Right renal cortex interstitium (tissue), 3 donors: ENCODE results near the gene RNF212. TPM values are rescaled to one million over a fixed set of nuclear protein-coding genes. Genes with fewer than 3 reads are reported as not detected.

Experiments
- DNase-seq, 3 donors: peaks; one replicate each; pipeline ENCODE4 v3.0.0-alpha.2; 2013; ENCODE audit warnings: low read depth in 3 of 3, low spot score in 2 of 3
- polyA plus RNA-seq, 3 donors: library from polyadenylated mRNA; unstranded; fragments of 120-200 nt; gene quantifications; one replicate each; pipeline ENCODE4 v1.2.1, GENCODE V29; 2013; ENCODE audit not compliant: insufficient read length in 3 of 3

RNF212 gene
- polyA plus RNA-seq, 3 donors: 11.3 to 14.9 (median 11.5) TPM

DNA sequence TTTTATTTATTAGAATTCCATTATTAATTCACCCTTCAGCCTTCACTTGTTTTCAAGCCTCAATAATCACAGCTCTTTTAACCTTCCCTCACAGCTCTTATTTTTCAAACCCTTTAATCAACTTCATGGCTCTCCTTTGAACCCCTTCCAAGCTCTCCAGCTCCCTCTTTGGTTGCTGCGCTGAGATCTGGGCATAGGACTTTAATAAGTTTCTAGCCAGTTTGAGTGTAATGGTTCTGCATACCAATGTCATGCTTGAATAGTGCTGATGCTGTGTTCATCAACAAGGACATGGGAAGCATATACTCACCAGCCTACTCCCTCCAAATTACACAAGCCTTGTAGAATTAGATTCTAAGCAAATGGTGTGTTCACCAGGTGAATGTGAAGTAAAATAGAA lies 3.5 kb upstream of the RNF212 start:
- DNase-seq: no peak

DNA sequence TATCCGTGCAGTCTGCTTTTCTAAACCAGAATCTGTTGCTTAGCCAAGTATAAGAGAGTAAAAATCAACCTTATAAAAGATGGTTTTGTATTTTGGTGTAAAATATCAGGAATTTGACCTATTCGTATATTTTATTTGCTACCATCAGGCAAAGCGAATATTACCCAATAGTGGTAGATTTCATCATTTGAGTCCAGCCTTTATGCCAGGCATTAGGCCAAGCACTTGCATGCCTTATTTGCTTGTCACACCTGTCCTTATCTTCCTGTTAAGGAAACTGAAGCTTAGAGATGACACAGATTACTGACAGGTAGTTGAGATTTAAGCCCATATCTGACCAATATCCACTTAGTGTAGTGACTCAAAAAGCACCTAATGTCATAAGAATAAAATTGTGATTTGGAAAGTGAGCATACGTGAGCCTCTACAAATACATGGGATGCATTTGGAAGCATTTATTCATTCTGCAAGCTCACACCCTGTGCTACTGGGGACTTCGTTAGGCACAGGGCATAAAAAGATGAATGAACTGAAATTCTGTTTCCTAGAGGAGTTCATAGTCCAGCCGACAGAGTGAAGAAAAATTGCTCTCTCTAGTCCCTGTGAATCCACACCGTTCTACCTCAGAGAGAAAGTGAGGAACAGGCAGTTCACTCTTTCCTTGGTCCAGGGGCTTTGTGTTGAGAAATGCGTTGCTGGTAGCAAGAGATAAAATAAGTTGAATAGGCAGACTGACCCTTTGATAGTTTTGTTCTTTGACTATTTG lies 2.3 kb upstream of the RNF212 start:
- no peak for DNase-seq

- no peak for DNase-seq
Measured at GRCh38 chr4:1112821-1113182, 562 bp downstream of the RNF212 start.

DNA sequence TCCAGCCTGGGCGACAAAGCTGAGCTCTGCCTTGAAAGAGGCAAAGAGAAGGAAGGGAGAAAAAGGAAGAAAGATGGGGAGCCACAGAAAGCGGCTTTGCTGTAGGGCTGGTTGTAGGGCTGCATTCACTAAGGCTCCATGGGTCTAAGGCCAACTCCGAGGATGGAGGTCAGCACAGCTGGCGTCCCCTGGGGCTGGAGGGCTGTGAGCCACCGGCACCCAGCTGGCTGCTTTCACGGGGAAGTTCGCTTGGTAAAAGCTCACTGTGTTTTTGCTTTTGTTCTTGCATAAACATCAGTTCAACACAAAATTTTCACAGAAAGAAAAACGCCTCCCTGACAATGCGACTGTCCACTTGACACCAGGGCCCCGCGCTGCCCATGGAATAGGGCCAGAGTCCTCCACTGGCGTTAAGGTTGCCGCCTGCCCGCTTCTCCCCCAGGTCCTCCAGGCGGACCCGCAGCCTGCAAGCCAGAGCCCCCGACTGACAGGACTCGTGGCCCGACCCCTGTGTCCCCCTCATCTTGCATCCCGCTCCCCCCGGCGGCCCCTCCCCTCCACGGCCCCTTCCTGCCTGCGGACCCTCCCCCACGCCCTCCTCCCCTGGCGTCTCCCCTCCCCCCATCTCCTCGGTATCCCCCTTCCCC lies 1.1 kb downstream of the RNF212 start:
- no peak for DNase-seq

DNA sequence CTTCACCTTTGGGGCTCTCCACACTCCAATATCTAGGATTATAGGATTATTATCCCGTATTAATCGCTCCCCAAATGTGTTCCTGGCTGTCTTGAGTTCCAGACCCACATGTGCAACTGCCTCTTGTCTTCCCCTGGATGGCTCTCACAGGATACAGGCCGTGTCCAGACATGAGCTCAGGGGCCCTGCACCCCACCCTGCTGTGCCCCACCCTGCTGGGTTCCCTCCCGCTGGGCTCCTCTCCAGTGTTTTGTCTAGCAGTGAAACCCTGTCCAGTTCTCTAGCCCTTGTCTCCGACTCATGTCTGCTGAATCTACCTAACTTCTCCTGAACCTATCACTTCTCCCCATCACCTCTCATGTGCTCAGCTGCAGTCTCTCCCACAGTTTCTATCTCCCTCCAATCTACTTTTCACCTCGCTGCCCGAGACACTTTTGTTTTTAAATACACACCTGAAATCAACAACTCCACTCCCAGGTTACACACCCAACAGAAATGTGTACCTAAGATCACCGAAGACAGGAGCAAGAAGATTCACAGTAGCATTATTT lies 2.0 kb downstream of the RNF212 start:
- no peak for DNase-seq

DNA sequence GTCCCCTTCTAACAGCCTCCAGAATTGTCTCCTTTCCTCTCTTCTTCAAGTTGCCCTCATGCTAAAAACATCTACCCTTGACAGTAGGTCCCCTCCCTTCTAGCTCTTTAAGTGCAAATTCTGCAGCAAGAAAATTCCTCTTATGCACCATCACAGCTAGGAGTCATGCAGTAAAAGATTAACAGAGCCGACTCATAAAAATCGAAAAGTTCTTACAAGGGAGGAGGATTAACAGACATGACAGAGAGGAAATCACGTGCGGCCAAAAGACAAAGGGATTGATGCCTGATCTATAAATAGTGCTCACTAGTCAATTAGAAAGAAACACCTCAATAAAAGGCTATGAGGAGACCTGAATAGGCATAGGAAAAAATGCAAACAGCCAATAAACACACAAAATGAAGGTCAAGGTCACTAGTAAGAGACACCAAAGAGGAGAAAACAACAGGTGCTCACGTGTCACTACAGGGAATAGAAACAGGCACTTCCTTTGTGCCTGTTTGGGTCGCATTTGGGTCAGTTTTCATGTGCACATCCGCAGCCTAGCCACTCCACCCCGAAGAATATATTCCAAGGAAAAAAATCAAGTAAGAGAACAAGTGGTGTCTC lies 3.4 kb downstream of the RNF212 start:
- peak in 1 of 3 donors; percentile 21 for DNase-seq

DNA sequence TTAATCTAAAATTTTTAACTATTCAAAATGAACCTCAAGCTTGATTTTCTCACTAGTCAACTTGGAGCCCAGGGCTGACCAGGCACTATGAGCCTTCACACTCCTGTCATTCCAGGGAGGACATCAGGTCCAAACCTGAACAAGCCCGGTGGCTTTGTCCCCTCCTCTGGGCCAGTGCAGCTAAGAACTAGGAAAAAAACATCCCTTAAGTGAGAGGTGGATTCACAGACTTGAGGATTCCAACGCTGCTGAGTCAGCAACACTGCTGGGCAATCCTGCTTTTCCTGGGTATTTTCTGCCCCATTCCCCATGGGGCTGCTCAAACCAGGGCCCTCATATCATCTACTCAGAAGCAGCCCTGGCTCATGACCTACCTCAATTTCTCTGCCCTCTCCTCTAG lies 4.0 kb downstream of the RNF212 start:
- no peak for DNase-seq

DNA sequence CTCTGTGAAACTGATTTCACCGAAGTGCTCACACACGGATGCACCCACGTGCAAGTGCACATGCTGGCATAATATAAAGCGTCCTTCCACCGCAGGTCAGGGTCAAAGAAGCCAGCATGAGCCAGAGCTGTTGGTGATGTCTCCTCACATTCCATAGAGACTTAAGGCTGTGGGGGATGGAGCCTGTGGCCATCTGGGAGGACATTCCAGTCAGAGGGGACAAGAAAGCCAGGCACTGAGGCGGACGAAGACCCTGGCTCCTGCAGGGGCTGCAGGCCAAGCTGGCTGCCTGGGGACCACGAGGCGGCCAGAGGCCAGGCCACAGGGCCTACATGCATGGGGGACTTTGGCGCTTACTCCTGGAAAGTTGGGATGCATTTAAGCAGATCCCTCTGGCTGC lies 7.7 kb downstream of the RNF212 start:
- DNase-seq: no peak

DNA sequence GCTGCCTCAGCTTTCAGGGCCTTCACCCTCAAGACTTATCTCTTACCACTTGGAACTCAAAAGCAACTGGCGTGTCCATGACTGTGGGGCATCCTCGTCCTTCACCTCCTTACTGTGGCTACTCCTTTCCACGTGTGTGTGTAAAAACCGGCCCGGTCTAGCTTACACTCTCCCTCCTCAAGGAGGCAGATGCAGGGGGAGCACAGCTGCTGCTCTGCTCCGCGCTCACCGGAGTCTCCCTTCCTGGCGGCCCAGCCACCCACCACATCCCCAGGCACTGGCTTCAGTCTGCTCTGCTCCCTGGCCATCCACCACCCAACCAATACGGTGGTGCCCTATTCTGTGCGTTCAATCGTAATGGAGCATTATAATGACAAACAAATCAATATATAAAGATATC lies 8.3 kb downstream of the RNF212 start:
- DNase-seq: no peak

GRCh38 chr4:1104647-1105046 lies 8.7 kb downstream of the RNF212 start:
- no peak for DNase-seq

DNA sequence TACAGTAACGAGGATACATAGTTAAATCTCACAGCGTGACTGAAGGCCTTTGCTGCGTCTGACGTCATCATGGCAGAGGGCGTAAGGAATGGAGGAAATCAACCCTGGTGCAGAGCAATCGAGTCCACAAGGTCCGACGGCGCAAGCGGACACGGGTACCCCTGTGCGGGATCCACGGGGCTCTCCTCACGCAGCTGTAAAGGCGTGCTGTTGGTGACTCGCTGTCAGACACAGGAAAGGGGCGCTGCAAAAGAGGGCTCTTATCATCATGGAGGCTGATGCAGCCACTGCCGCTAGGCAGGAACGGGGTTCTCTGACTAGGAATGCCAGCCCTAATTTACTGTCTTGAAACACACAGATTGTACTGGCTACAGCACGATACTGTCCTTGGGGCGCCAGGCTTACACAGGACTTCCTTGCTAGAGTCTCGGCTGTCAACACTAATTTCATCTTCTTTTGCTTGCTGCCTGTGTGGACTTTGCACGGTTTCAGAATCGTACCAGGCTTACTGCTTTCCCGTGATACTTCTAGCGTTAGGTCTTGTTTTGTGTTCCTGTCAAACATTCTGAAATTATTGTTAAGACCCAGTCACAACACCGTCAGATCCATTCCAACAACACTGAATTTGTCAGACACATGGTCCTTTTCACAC lies 13.6 kb downstream of the RNF212 start:
- no peak for DNase-seq

DNA sequence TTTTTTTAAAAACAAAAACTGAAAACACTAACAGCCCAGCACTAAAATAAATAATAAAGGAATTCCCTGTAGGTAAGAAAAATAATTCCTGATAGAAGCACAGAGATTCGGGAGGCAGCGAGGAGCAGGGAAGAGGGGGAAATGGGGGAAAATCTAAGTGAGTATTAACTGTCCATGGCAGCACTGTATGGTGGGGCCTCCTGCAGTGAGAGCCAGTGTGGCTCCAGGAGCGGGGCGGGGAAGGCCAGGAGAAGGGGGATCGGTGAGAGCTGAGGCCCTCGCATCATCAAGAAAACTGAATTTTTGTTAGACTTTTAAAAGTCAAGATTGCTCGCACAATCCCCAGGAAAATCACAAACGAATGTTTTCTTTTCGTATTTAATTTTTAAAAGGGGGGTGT lies 14.1 kb downstream of the RNF212 start:
- no peak for DNase-seq

GRCh38 chr4:1098311-1098925 lies 14.9 kb downstream of the RNF212 start:
- DNase-seq: no peak

GRCh38 chr4:1097553-1097952 lies 15.8 kb downstream of the RNF212 start:
- no peak for DNase-seq

DNA sequence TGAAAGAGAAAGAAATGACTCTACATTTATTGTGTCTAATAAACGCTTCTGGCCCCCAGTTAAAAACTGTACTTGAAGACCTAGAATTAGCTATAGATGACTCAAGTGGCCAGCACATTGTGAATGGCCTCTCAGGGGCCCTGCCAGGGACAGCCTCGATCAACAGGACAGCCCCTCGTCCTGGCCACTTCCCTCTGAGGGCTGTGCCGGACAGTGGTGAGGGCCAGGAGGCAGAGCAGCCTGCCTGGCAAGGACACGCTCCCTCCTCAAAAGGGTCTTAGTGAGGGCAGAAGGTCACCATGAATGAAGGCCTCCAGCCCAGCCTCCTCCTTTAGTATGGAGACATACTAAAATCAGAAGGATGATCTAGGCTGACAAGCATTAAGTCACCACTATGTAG lies 16.5 kb downstream of the RNF212 start:
- DNase-seq: no peak

GRCh38 chr4:1094336-1094690 lies 19.1 kb downstream of the RNF212 start:
- DNase-seq: no peak

DNA sequence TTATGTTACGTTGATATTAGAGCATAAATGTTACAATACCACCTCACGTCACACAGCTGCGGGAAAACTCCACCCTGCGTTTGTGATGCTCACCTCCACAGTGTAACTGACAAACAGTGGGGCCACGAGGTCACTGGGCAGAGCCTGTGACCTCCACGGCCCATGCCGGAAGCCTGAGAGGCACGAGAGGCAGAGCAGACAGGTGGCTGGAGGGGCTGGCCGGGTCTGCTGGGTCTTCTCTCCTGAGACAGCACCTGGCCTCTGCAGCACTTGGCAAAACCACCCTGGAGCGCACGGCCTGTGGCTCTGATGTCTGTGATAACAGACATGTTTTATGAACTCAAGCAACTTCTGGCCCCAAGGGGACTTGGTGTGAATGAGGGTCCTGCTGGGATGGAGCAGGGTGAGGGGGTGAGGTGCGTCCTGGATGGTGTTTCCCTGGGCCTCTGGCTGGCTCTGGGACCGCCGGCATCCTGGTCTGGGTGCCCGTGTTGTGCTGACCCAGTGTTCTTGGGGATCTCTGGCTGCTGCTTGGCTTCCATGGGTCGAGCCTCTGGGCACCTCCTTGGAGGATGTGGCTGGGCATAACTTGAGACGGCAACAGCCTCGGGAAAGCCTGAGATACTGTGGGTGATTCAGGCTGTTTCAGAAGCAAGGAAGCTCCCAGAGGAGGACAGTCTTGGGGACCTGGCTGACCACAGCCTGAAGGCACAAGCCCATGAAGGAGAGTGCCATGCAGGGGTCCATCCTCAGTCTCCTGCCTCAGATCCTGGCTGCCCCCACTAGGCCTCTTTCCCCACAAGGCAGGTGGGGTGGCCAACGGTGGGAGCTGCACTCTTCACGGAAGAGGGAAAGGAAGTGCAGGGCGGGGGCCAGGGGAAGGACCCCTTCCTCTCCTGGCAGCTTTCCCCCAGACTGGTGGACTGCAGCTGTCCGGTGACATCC lies 19.7 kb downstream of the RNF212 start:
- no peak for DNase-seq

DNA sequence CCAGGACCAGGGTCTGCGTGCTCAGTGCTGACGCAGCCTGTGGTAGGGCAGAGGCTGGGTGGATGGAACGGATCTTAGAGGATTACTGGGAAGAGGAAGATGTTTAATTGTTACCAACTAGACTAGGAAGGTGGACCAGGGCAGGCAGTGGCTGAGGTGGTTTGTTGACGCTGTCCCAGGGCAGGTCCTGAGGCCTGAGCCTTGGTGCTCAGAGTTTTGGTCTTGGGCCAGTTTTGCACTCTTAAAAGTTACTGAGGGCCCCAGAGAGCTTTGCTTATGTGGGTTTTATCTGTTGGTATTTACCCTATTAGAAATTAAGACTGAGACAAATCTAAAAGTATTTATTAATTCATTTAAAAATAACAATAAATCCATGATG lies 20.4 kb downstream of the RNF212 start:
- no peak for DNase-seq

DNA sequence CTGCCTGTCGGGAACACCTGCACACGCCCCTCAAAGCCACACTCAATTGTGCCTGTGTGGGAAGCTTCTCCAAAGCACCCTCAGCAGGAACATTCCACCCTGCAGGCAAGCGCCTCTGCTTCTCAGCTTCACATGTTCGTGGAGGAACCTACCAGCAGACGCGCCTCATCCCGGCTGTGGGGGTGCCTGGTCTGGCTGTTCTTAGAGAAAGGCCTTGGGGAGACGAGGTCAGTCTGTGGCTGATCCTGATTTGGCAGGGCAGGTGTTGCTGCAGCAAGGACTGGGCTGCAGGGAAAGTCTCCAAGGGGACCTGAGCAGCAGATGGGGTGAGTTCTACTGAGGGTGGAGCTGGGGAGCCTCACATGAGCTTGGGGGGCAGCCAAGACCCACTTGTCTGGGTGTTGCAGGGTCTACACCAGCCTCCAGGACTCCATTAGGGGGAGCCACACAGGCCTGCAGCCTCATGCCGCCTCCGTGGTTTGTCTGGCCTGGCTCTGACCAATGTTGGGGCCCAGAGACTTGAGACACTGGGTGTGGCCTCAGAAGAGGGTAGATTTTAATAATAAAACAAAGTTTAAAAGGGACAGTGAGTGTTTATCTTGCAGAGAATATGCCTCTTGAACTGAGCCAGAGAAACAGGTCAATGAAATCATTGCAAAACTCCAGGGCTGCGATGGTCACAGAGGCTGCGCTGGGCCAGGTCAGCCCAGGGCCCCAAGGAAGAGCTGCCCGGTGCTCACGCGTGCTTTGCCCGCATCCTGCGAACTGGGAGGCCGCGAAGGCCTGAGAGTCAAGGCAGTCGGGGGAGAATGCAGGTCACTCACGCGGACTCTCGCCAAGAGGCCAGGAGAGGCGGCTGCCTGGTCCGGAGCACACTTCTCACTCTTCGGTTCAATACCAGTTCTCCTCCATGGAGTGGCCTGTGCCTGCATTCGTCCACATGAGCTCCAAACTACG lies 21.1 kb downstream of the RNF212 start:
- no peak for DNase-seq
